ENCODE measurements around the gene CACYBP.

GRCh38 chr1:175043824-175044223, 44.1 kb downstream of the CACYBP start:
- TF ChIP-seq CTCF (CRISPR knock-in tag; IDR thresholded peaks at IDR 0.05) (no peak), E2F5 (CRISPR knock-in tag; conservative IDR thresholded peaks at IDR 0.05) (no peak), PRDM4 (CRISPR knock-in tag; IDR thresholded peaks at IDR 0.05; ENCODE audit: borderline replicate concordance) (no peak), SAFB2 (CRISPR knock-in tag; IDR thresholded peaks at IDR 0.05; ENCODE audit: borderline replicate concordance, low read depth) (no peak), HMGXB4 (CRISPR knock-in tag; IDR thresholded peaks at IDR 0.05; ENCODE audit: borderline replicate concordance in 1 of 2, low read depth in 1 of 2) (no peak)

Data from HepG2 (cell line).